NCI-H1105 (cell line): ENCODE data around the gene ZNF558.

ENCODE experiments used
- DNase-seq: peaks from one replicate; lab custom pipeline; 2025; lab: John Stamatoyannopoulos, UW

Gene ZNF558

DNA sequence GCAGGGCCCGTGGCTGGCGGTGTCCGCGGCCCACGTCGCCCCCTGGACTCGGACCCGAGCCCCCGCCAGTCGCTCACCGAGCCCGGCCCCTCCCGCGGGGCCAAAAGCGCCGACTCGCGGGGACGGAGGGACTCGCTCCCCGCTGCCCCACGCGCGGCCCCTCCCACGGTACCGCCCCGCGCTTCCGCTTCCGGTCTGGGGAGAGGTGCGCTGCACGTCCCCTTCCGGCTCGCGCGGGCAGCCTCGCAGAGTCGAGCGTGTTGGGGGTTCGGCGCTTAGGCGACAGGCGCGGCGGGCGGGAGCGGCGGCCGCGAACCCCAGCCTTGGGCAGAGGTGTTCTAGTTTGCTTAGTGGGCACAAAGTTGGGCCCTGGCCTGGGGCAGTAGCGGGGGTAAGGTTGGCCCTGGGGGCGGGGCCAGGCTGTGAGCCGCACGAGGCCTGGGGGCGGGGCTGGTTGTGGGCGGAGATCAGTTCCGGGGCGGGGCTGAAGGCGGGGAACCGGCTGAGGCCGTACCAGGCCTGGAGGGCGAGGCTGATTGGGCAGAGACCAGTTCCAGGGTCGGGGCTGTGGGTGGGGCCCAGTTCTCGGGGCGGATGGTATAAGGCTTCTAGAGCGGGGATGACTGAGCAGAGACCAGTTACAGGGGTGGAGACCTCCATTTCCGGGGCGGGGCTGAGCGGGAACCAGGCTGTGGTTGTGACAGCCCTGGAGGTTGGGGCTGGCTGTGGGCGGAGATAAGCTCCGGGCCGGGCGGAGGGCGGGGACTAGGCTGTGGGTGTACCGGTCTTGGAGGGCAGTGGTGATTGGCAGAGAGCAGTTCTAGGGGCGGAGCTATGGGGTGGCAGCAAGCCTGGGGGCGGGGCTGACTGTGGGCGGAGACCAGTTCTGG is at the start of gene ZNF558, which contains the start of gene MBD3L1:
Gene ZNF558, minus strand, starts transcription at position 173 of the 890 bp plus-strand sequence. CDS start 9,645 bp downstream, outside the sequence.
Gene MBD3L1, plus strand, starts transcription at position 246 of the 890 bp plus-strand sequence. CDS start 10,302 bp downstream, outside the sequence.
- peak; percentile 73 for DNase-seq

DNA sequence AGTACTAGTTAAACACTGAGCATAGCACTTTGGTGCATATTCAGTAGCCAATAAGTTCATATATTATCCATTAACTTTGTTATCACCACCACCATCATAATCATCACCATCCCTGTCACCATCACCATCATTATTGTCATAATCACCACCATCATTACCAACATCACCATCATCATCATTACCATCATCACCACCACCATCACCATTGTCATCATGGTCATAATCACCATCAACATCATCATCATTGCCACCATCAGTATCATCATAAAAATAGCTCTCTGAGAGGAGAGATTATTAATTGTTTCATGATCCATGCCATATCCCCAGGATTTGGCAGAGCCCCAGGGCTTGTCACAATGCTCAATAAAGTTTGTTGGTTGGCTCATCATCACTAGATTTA is 49.4 kb upstream of the ZNF558 start:
- no peak for DNase-seq

DNA sequence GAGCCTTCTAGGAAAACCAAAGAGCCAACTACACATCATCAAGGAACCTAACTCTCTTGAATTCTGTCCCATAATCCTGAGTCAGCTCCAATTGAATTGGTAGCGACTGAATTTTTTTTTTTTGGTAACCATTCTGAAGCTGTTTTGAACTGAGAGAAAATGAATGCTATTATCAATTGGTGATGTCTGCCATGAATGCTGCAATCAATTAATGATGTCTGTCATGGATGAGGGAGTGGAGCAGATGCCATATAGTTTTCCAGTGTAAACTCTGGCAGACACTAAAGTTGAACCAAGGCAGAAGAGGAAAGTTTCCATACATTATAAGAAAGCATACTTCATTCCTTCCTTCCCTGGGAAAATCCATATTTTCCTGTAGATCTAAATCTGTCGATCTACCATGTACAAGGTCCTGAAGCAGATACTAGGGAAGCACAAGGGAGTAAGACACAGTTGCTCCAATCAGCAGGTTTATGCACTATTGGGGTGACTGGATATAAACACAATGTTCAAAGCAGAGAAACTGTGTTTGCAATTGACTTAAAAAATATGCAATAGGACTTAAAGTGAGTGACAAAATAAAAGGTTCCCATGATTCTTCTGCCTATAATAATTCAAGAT is 48.9 kb upstream of the ZNF558 start:
- DNase-seq, result no peak

DNA sequence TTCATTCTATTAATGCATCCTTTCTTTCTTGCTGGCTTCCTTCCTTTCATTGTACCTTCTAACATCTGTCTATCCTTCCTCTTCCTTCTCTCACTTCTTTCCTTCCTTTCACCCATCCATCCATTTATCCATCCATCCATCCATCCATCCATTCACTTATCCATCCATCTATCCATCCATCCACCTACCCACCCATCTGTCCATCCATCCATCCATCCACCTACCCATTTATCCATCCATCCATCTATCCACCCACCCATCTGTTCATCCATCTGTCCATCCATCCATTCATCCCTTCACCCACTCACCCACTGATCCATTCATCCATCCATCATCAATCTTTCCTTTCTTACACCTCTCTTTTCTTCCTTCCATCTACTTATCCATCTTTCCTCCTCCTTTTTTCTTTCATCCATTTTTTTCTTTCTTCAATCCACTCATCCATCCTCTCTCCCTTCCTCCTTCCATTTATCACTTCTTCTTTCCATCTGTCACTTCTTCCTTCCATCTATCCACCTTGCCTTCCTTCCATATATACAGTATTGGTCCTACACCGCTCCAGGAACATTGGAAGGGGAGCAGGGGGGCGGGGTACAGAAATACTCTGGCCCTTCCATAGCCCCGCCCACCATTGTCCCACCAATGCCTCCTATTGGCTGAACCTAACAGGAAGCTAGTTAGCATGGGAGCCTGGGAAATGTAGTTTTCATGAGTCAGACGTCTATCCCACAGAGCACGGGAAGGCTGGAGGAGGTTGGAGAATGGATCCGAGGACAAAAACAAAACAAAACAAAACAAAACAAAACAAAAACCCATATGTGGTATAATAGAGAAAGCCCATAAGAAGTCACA is 46.0 kb upstream of the ZNF558 start:
- DNase-seq, result no peak

DNA sequence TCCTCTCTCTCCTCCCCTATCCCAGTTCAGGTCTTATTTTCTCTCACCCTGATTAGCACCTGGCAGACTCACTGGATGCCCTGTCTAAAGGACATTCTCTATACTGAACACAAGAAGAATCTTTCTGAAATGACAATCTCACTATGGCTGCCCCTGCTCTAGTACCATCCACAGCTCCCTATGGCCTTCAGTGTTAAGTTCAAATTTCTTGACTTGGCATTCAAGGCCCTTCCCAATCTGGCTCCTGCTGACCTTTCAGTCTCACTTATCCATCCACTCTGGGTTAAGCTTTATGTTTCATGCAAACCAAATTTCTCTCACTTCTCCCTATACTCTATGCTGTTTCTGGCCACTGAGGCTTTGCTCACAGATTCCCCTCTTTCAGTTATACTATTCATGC is 34.2 kb upstream of the ZNF558 start:
- no peak for DNase-seq

DNA sequence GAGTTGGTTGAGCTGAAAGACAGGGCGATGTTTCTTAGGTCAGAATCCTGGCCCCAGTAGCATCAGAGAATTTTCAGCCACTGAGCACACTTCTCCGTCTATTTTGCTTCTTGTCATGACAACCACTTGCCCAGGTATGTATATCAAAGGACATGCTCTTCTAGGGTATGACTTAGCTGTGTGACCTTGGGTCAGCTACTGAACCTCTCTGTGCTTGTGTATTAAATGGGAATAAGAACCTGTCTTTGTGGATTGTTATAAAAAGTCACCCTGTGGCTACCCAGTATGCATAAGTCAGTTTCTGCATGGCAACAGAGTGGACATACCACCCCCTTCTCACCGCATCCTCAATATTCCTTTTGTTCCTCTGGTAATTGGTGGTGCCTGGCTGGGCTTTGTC is 26.2 kb upstream of the ZNF558 start:
- no peak for DNase-seq

DNA sequence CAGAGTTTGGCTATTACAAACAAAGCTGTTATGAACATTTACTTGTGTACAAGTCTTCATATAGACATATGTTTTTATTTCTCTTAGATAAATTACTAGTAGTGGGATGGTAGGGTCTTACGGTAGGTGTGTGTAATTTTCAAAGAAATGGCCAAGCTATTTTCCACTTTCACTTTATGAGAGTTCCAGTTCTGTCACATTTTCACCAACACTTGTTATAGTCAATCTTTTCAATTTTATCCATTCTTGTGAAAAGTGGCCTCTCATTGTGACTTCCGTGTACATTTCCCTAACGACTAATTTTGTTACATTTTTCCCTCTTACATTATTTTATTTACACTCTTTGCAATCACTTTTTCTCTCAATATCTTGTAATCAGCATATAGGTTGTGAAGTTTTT is 18.4 kb upstream of the ZNF558 start:
- DNase-seq, result no peak

DNA sequence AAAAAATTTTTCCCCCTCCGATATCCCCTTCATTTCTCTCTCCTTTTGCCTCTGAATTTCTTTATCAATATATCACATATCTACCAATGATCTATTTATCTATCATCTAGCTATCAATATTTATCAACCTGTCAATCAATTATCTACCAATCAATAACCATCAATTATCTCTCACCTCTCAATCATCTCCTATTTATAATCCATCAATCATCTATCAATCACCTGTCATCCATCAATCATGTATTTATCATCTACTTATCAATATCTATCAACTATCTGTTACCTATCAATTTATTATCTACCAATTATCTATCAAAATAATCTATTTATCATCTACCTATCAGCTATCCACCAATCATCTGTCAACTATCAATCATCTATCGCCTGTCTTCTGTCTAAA is 17.1 kb upstream of the ZNF558 start:
- DNase-seq, result no peak

DNA sequence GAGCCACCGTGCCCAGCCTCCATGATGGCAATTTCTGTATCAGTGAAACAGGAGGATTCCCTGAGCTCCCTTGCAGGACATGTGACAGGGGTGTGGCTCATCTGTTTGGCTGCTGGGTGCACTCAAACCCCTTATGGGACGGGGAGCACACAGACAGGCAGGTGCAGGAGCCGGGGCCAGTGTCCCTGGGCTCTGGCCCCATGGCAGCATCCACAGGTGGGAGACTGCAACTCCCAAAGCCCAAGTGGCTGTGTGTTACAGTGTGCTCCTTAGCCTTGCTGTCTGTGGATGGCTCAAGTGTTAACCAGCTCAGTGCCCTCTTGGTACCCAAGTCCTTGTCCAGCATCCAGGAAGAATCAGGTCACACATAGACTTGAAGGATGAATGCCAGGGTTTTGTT is 14.7 kb upstream of the ZNF558 start:
- DNase-seq, result no peak

DNA sequence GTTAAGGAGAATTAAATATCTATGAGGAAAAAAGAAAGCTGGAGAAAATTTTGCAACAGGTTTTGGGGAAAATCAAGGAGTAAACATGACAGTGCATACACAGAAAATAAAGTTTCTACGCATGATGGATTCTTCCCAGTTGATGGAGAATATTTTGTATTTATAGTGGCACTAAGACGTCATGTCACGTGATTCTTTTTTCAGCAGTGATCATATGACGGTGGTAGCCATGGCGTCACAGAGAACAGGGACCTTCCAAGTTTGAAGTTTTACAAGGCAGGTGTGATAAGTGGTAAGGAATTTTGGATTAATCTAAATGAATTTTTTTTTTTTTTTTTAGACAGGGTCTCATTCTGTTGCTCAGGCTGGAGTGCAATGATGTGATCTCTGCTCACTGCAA is 8.6 kb upstream of the ZNF558 start:
- DNase-seq, result no peak

DNA sequence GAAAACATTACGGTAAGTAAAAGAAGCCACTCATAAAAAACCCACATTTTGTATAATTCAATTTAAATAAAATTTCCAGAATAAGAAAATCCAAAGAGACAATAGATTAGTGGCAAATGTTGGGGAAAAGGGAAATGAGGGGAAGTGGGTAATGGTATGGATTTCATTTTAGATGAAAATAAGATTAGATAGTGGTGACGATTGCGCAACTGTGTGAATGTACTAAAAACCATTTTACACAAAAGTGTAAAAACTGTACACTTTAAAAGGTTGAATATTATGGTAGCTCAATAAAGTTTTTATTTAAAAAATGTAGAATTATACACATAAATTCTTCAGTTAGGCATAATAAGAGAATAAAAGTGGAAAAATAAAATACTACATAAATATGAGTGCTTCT is 3.8 kb upstream of the ZNF558 start:
- no peak for DNase-seq

DNA sequence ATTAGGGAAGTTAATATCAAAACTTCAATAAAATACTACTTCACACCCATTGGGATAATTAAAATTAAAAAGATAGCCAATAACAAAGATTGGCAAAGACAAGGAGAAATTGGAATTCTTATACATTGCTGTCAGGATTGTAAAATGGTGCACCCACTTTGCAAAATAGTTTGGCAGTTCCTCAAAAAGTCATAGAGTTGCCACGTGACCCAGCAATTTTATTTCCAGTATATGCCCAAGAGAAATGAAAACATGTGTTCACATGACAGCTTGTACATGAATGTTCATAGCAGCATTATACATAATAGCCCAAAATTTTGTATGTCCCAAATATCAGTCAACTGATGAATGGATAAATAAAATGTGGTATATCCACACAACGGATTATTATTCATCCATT is 3.3 kb upstream of the ZNF558 start:
- DNase-seq, result no peak

DNA sequence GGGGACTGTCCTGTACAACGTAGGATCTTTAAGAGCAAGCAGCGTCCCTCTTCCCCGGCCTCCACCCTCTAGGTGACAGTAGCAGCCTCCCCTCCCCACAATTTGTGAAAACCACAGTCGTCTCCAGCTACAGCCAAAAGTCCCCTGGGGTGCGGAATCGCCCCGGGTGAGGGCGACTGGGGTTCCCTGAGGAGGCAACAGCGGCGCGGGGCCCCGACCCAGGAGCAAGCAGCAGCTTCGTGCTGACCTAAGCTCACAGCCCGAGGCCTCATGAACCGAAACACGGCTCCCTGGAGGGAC is 322 bp downstream of the ZNF558 start:
- DNase-seq, result no peak

DNA sequence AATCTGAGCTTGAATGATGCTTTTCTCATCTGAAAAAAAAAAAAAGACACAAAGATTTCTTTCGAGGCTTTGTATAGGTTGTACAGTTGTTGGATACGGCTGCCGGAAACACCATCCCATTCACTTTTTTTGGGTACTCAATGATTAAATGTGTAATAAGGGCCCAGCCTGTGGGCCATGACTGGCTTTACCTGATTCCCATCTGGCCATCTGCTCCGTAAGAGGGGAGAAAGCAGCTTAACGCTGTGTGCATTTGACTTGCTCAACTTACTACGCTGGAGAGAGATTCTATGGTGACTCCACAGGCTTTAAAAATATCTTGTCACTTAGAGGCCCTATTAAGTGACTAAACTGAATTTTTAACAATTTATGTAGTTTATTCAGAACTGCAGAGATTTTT is 731 bp downstream of the ZNF558 start:
- DNase-seq, result no peak

DNA sequence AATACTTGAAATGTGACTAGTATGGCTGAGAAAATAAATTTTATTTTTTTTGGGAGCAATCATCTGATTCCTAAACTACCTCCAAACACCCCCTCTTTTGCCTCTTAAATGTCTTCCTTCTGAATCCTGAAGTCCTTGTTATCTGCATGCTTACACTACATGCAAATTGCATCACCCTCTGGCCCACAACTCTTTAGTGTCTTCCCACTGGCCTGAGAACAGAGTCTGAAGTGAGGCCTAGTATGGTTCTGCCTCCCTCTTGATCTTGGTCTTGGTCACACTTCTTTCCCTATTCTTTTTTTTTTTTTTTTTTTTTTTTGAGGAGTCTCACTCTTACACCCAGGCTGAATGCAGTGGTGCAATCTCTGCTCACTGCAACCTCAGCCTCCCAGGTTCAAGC is 4.8 kb downstream of the ZNF558 start:
- DNase-seq, result no peak

DNA sequence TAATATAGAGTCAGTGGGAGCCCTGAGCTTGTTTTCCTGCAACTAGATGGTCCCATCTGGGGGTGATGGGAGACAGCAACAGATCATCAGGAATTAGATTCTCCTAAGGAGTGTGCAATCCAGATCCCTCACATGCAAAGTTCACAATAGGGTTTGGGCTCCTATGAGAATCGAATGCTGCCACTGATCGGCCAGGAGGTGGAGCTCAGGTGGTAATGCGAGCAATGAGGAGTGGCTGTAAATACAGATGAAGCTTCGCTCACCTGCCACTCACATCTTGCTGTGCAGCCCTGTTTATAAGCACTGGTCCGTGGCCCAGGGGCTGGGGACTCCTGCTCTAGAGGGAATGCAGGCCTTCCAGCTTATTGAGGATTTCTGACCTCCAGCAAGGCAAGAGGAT is 5.7 kb downstream of the ZNF558 start:
- DNase-seq, result no peak

DNA sequence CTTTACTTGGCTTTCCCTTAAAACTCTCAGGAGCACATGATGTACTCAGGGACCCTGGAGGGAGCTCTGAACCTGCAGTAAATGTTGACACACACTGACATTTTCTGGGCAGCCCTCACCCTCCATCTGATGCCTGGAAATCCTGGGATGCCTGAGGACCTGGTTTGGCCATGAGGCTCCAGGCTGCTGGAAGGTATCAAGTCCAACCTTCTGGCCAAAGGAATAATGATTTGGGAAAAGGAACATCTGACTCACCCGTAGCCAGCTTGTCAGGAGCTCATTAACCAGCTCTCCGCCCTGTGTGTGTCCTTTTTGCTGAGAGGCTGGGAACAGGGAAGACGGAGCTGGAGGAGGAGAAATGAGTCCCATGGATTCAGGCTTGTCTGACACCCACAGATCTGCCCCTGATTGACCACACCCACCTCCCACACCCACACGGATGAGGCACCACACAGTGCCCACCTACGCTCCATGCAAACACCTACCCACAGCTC is 10.3 kb downstream of the ZNF558 start:
- DNase-seq, result no peak

DNA sequence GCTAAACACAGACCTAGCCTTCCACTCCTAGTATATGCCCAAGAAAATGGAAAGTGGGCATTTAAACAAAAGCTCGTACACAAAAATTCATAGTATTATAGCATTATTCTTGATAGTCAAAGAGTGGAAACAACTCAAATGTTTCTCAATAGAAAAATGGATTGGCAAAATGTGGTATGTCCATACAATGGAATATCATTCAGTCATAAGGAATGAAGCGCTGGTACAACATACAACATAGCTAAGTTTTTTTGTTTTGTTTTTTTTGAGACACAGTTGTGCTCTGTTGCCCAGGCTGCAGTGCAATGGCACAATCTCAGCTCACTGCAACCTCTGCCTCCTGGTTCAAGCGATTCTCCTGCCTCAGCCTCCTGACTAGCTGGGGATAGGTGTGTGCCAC is 11.9 kb downstream of the ZNF558 start:
- no peak for DNase-seq

DNA sequence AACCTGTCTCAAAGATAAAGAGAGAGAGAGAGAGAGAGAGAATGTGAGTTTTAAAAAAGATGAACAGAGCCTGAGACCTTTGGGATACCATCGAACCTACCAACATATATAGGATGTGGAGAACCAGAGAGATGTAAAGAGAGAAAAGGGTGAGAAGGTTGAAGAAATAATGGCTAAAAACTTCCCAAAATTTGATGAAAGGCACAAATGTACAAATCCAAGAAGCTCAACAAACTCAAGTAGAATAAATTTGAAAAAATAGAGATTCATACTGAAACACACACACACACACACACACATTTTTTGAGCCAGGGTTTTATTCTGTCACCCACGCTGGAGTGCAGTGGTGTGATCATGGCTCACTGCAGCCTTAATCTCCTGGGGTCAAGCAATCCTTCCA is 16.3 kb downstream of the ZNF558 start:
- no peak for DNase-seq

DNA sequence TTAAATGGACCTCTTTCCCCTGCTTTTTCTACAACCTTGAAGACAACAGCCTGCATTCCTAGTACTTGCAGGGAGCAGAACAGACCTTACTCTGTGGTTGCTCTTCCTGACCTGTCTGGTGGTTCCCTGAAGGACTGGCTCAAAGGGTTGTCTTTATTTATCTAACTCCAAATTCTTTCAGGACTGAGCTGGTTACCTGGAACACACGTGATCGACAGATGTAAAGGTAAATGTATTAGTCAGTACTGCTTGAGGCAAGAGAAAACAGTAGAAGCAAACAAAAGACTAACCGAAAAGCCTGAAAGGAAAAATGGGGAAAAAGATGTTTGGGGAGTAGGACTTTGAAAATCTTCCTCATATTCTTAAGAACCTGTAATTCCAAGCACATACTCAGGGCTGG is 17.9 kb downstream of the ZNF558 start:
- no peak for DNase-seq

DNA sequence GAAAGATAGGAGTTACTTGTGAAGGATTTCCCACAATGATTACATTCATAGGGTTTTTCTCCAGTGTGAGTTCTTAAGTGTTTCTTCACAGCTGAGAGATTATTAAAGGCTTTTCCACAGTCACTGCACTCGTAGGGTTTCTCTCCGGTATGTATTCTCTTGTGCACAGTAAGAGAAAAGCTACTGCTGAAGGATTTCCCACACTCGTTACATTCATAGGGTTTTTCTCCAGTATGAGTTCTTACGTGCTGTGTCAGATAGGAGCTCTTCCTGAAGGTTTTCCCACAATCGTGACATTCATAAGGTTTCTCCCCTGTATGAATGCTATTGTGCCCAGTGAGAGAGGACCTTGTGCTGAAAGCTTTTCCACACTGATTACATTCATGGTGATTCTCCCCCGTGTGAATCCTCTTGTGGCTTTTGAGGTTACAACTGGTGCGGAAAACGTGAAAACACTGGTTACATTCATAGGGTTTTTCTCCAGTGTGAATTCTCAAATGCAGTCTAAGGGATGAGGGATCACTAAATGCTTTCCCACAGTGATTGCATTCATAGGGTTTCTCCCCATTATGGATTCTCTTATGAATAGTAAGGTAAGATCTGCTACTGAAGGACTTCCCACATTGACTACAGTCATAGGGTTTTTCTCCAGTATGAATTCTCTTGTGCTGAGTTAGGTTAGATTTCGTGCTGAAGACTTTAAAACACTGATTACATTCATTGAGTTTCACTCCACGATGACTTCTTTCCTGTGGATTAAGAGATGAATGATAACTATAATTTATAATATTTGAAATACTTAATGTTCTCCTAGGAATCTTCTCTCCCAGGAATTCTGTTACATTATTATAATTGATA is 20.6 kb downstream of the ZNF558 start:
- DNase-seq, result no peak

DNA sequence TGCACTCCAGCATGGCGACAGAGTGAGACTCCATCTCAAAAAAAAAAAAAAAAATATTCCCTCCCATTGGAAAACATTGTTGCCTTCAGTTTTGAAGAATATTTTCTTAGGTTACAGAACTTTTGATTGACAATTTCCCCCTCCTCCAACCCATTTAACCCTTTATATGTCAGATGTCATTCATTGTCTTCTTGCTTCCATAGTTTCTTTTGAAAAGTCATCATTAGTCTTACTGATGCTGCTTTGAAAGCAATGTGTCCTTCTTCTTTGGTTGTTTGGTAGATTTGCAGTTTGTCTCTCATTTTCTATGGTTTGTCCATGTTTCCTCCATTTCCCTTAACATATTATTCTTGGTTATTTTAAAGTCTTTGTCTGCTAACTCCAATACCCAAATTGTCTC is 25.4 kb downstream of the ZNF558 start:
- no peak for DNase-seq
